HepG2 (cell line): Measurements from ENCODE around the gene EWSR1.

ENCODE experiments used
- EZH2 ChIP-seq: conservative IDR thresholded peaks from 2 replicates; pipeline ENCODE4 v1.6.1; 2012; ENCODE audit warnings: mild to moderate bottlenecking, low read depth, low read length, moderate library complexity
- SP2 ChIP-seq: sonication (generic); formaldehyde crosslinking; IDR thresholded peaks from 2 replicates; pipeline ENCODE4 v1.5.1; 2020; ENCODE audit warnings: mild to moderate bottlenecking, missing genetic modification reagents
- ZBTB1 ChIP-seq: sonication (generic); formaldehyde crosslinking; IDR thresholded peaks from 2 replicates; pipeline ENCODE4 v1.4.0; 2020; ENCODE audit warnings: missing genetic modification reagents, borderline replicate concordance
- ZNF607 ChIP-seq: sonication (generic); formaldehyde crosslinking; IDR thresholded peaks from 2 replicates; pipeline ENCODE4 v1.5.1; 2020; ENCODE audit warnings: missing genetic modification reagents, mild to moderate bottlenecking, borderline replicate concordance

GRCh38 chr22:29231971-29232959, 35.8 kb upstream of the EWSR1 start:
- no peak for TF ChIP-seq ZBTB1 (CRISPR knock-in tag)
- TF ChIP-seq ZNF607 = no peak
- no peak for TF ChIP-seq EZH2
- no peak for TF ChIP-seq SP2
